ENCODE measurements around the gene EFS. TPM values are rescaled to one million over a fixed set of nuclear protein-coding genes. Genes with fewer than 3 reads are reported as not detected.

Gene EFS
- total RNA-seq, 1 experiment from 2014 or later, result not detected

DNA sequence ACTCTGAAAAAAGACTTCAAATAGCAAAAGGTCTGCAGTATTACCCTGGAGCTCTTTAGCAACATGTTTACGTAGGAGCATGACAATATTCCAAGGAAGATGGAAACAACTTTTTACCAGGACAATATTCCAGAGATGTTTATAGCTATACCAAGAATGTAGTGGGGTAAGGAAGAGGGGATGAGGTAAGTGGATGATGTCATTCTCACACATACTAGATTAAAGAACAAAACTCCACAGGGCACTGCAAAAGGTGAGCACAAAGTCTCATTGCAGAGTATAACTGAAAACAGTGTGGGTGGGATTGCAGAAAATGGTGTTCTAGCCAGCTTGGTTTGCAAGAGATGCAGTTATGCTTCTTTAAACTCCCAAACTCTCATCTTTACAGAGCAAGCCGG lies 20.3 kb upstream of the EFS start:
- ChIA-PET POLR2A (no interaction called here), CTCF (interaction anchor here (0.8 to 2.1 kb wide), 3 partner anchors 9 to 121 kb away, joined by 3 to 6 read pairs (median 4); partner anchors contain the start of genes CMTM5 and IL25)
- Mint-ChIP-seq H3K27ac (ENCODE audit: low read depth, unreplicated experiment) (no peak overlapping the region), H3K9me3 (ENCODE audit: unreplicated experiment) (no peaks in the 10 kb centered on the region), H3K4me1 (ENCODE audit: insufficient read depth, unreplicated experiment) (no peaks in the 10 kb centered on the region), H3K4me3 (ENCODE audit: unreplicated experiment) (no peak overlapping the region), H3K27me3 (ENCODE audit: insufficient read depth, unreplicated experiment) (peaks cover 91% of the 10 kb centered on the region), H3K36me3 (ENCODE audit: insufficient read depth, unreplicated experiment) (no peaks in the 10 kb centered on the region)
- no TSS peak for BruUV-seq (replicated peaks)
- intact Hi-C loops (cut with micrococcal nuclease), result no loop called here
- no peak for TF ChIP-seq CTCF (IDR thresholded peaks at IDR 0.05; ENCODE audit: unreplicated experiment)
- no peak for DNase-seq (ENCODE audit: unreplicated experiment)

- no TSS peak for BruUV-seq (replicated peaks)
- Mint-ChIP-seq H3K9me3 (ENCODE audit: unreplicated experiment) (no peaks in the 10 kb centered on the region), H3K4me1 (ENCODE audit: insufficient read depth, unreplicated experiment) (no peaks in the 10 kb centered on the region), H3K4me3 (ENCODE audit: unreplicated experiment) (no peak overlapping the region), H3K27ac (ENCODE audit: low read depth, unreplicated experiment) (no peak overlapping the region), H3K36me3 (ENCODE audit: insufficient read depth, unreplicated experiment) (no peaks in the 10 kb centered on the region), H3K27me3 (ENCODE audit: insufficient read depth, unreplicated experiment) (peaks cover 90% of the 10 kb centered on the region)
- CTCF ChIA-PET, result interaction anchor here (0.6 to 0.8 kb wide), 2 partner anchors 12 to 21 kb away, joined by 3 read pairs; partner anchors contain the start of gene IL25
- no peak for DNase-seq (ENCODE audit: unreplicated experiment)
- POLR2A ChIA-PET, result no interaction called here
- intact Hi-C loops (cut with micrococcal nuclease), result loop anchor here (5.0 kb wide), 1 partner anchor 267 kb away; the partner anchor contains the start of gene CEBPE
- TF ChIP-seq CTCF (IDR thresholded peaks at IDR 0.05; ENCODE audit: unreplicated experiment), result no peak
Measured at GRCh38 chr14:23384364-23385080, 19.6 kb upstream of the EFS start.

- no peak for DNase-seq (ENCODE audit: unreplicated experiment)
- H3K27ac Mint-ChIP-seq (ENCODE audit: low read depth, unreplicated experiment), result no peak overlapping the region
- H3K4me3 Mint-ChIP-seq (ENCODE audit: unreplicated experiment), result no peak overlapping the region
- no peaks in the 10 kb centered on the region for H3K4me1 Mint-ChIP-seq (ENCODE audit: insufficient read depth, unreplicated experiment)
- CTCF ChIA-PET, result interaction anchor here (0.6 to 5.4 kb wide), 4 partner anchors 11 to 97 kb away, joined by 3 to 62 read pairs (median 3); no protein-coding TSS in a partner anchor
- BruUV-seq (replicated peaks), result no TSS peak
- intact Hi-C loops (cut with micrococcal nuclease), result loop anchor here (5.0 kb wide), 1 partner anchor 266 kb away; the partner anchor contains the start of gene CEBPE
- POLR2A ChIA-PET, result interaction anchor here (1.2 kb wide), 1 partner anchor 56 kb away, joined by 3 read pairs; no protein-coding TSS in a partner anchor
- no peak for TF ChIP-seq CTCF (IDR thresholded peaks at IDR 0.05; ENCODE audit: unreplicated experiment)
- no peaks in the 10 kb centered on the region for H3K36me3 Mint-ChIP-seq (ENCODE audit: insufficient read depth, unreplicated experiment)
- H3K27me3 Mint-ChIP-seq (ENCODE audit: insufficient read depth, unreplicated experiment), result peaks cover 85% of the 10 kb centered on the region
- no peaks in the 10 kb centered on the region for H3K9me3 Mint-ChIP-seq (ENCODE audit: unreplicated experiment)
Measured at GRCh38 chr14:23382731-23383440, 17.9 kb upstream of the EFS start.

GRCh38 chr14:23382276-23382675 lies 17.3 kb upstream of the EFS start:
- intact Hi-C loops (cut with micrococcal nuclease), result loop anchor here (5.0 kb wide), 1 partner anchor 265 kb away; the partner anchor contains the start of gene CEBPE
- no peak for TF ChIP-seq CTCF (IDR thresholded peaks at IDR 0.05; ENCODE audit: unreplicated experiment)
- Mint-ChIP-seq H3K27ac (ENCODE audit: low read depth, unreplicated experiment) (no peak overlapping the region), H3K4me1 (ENCODE audit: insufficient read depth, unreplicated experiment) (no peaks in the 10 kb centered on the region), H3K27me3 (ENCODE audit: insufficient read depth, unreplicated experiment) (peaks cover 85% of the 10 kb centered on the region), H3K4me3 (ENCODE audit: unreplicated experiment) (no peak overlapping the region), H3K36me3 (ENCODE audit: insufficient read depth, unreplicated experiment) (no peaks in the 10 kb centered on the region), H3K9me3 (ENCODE audit: unreplicated experiment) (no peaks in the 10 kb centered on the region)
- DNase-seq (ENCODE audit: unreplicated experiment), result no peak
- POLR2A ChIA-PET, result interaction anchor here (1.2 kb wide), 1 partner anchor 55 kb away, joined by 3 read pairs; no protein-coding TSS in a partner anchor
- BruUV-seq (replicated peaks), result no TSS peak
- CTCF ChIA-PET, result interaction anchor here (0.6 to 5.4 kb wide), 5 partner anchors 11 to 536 kb away, joined by 3 to 62 read pairs (median 3); no protein-coding TSS in a partner anchor
